ENCODE results near the gene LNPEP. TPM values are rescaled to one million over a fixed set of nuclear protein-coding genes. Genes with fewer than 3 reads are reported as not detected.

Gene LNPEP
- total and polyA plus RNA-seq, 2 of the 13 experiments (the other 11 are each of a cell fraction or from before 2014, with no cell fraction given): 8.0 to 16.9 TPM

DNA sequence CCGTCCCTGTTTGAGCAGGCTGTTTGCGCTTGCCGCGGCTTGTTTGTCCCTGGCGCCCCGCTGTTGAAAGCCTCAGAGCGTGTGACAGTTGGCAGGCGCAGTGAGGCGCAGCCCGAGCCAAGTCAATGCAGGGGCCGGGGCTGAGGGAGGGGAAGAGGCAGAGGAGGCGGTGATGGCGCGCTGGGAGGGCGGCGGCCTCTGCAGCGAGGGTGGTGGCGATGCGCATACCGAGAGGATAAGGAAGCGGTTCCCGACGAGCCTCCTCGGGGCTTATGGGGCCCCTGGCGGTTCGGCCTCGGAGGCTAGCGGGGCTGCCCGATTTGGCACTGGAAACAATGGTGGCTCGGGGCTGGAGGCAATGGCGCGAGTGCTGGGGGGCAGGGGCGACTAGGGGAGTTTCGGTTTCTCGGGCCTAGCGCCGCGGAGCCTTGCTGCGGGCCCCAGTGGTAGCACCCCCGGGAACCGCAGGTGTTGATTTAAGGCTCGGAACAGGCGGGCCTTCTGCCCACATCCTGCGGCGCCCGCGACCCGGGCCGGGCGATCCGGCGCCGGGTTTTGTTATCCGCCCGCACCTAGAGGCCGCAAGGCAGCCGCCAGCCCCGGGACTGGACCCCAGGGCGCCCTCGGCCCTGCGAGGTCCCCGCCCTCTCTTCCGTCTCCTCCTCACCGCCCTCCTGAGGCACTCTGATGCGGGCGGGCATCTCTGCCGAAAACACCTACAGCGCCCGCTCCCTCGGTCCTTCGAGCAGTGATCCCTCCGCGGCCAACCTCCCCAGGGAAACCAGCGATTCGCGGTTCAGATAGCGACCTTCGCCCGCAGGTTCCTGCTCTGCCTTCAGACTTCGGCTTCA lies 947 bp upstream of the LNPEP start (continued):
- TF ChIP-seq, protein P1, sequence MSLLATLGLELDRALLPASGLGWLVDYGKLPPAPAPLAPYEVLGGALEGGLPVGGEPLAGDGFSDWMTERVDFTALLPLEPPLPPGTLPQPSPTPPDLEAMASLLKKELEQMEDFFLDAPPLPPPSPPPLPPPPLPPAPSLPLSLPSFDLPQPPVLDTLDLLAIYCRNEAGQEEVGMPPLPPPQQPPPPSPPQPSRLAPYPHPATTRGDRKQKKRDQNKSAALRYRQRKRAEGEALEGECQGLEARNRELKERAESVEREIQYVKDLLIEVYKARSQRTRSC (CRISPR knock-in tag; IDR thresholded peaks at IDR 0.05; ENCODE audit: low read depth): no peak
- TF ChIP-seq, protein P2, sequence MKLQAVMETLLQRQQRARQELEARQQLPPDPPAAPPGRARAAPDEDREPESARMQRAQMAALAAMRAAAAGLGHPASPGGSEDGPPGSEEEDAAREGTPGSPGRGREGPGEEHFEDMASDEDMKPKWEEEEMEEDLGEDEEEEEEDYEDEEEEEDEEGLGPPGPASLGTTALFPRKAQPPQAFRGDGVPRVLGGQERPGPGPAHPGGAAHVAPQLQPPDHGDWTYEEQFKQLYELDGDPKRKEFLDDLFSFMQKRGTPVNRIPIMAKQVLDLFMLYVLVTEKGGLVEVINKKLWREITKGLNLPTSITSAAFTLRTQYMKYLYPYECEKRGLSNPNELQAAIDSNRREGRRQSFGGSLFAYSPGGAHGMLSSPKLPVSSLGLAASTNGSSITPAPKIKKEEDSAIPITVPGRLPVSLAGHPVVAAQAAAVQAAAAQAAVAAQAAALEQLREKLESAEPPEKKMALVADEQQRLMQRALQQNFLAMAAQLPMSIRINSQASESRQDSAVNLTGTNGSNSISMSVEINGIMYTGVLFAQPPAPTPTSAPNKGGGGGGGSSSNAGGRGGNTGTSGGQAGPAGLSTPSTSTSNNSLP (IDR thresholded peaks at IDR 0.05; ENCODE audit: low read depth, low read length): no peak
- TF ChIP-seq ZNF883 (CRISPR knock-in tag; IDR thresholded peaks at IDR 0.05; ENCODE audit: not compliant biosample characterization) (peak; percentile 83), ZNF605 (CRISPR knock-in tag; IDR thresholded peaks at IDR 0.05) (no peak; the same call in 1 of the 2 replicates), NFIB (CRISPR knock-in tag; IDR thresholded peaks at IDR 0.05; ENCODE audit: borderline replicate concordance) (no peak), TOE1 (CRISPR knock-in tag; IDR thresholded peaks at IDR 0.05) (no peak), HDAC1 (CRISPR knock-in tag; IDR thresholded peaks at IDR 0.05) (peak; percentile 81), JUN (CRISPR knock-in tag; IDR thresholded peaks at IDR 0.05) (no peak), ZSCAN12 (CRISPR knock-in tag; IDR thresholded peaks at IDR 0.05) (no peak), TEAD2 (CRISPR knock-in tag; IDR thresholded peaks at IDR 0.05) (0 out of 2 replicates have a peak, but pooled peaks have one; percentile 13), POLR2AphosphoS2 (IDR thresholded peaks at IDR 0.05; ENCODE audit: low read depth, low read length) (no peak), KLF11 (CRISPR knock-in tag; IDR thresholded peaks at IDR 0.05) (no peak), SYNCRIP (IDR thresholded peaks at IDR 0.05; ENCODE audit: insufficient read depth, low read depth, low read length) (no peak), MEIS2 (CRISPR knock-in tag; IDR thresholded peaks at IDR 0.05) (peak; percentile 45), EED (CRISPR knock-in tag; IDR thresholded peaks at IDR 0.05) (no peak), ZNF24 (IDR thresholded peaks at IDR 0.05) (0 out of 2 replicates have a peak, but pooled peaks have one; percentile 40), NFRKB (IDR thresholded peaks at IDR 0.05) (0 out of 2 replicates have a peak, but pooled peaks have one; percentile 41)
- TF ChIP-seq, protein P3, sequence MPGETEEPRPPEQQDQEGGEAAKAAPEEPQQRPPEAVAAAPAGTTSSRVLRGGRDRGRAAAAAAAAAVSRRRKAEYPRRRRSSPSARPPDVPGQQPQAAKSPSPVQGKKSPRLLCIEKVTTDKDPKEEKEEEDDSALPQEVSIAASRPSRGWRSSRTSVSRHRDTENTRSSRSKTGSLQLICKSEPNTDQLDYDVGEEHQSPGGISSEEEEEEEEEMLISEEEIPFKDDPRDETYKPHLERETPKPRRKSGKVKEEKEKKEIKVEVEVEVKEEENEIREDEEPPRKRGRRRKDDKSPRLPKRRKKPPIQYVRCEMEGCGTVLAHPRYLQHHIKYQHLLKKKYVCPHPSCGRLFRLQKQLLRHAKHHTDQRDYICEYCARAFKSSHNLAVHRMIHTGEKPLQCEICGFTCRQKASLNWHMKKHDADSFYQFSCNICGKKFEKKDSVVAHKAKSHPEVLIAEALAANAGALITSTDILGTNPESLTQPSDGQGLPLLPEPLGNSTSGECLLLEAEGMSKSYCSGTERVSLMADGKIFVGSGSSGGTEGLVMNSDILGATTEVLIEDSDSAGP (CRISPR knock-in tag; IDR thresholded peaks at IDR 0.05; ENCODE audit: borderline replicate concordance): peak; percentile 78
- TF ChIP-seq, protein P4, sequence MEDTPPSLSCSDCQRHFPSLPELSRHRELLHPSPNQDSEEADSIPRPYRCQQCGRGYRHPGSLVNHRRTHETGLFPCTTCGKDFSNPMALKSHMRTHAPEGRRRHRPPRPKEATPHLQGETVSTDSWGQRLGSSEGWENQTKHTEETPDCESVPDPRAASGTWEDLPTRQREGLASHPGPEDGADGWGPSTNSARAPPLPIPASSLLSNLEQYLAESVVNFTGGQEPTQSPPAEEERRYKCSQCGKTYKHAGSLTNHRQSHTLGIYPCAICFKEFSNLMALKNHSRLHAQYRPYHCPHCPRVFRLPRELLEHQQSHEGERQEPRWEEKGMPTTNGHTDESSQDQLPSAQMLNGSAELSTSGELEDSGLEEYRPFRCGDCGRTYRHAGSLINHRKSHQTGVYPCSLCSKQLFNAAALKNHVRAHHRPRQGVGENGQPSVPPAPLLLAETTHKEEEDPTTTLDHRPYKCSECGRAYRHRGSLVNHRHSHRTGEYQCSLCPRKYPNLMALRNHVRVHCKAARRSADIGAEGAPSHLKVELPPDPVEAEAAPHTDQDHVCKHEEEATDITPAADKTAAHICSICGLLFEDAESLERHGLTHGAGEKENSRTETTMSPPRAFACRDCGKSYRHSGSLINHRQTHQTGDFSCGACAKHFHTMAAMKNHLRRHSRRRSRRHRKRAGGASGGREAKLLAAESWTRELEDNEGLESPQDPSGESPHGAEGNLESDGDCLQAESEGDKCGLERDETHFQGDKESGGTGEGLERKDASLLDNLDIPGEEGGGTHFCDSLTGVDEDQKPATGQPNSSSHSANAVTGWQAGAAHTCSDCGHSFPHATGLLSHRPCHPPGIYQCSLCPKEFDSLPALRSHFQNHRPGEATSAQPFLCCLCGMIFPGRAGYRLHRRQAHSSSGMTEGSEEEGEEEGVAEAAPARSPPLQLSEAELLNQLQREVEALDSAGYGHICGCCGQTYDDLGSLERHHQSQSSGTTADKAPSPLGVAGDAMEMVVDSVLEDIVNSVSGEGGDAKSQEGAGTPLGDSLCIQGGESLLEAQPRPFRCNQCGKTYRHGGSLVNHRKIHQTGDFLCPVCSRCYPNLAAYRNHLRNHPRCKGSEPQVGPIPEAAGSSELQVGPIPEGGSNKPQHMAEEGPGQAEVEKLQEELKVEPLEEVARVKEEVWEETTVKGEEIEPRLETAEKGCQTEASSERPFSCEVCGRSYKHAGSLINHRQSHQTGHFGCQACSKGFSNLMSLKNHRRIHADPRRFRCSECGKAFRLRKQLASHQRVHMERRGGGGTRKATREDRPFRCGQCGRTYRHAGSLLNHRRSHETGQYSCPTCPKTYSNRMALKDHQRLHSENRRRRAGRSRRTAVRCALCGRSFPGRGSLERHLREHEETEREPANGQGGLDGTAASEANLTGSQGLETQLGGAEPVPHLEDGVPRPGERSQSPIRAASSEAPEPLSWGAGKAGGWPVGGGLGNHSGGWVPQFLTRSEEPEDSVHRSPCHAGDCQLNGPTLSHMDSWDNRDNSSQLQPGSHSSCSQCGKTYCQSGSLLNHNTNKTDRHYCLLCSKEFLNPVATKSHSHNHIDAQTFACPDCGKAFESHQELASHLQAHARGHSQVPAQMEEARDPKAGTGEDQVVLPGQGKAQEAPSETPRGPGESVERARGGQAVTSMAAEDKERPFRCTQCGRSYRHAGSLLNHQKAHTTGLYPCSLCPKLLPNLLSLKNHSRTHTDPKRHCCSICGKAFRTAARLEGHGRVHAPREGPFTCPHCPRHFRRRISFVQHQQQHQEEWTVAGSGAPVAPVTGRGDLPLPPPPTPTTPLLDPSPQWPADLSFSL (CRISPR knock-in tag; IDR thresholded peaks at IDR 0.05): 0 out of 2 replicates have a peak, but pooled peaks have one; percentile 33

Data from HepG2 (cell line).